ENCODE data around the gene CDK5RAP2.
"Not testable (repeated sequence)": the region's sequence is repeated elsewhere in the genome, so short reads cannot be mapped to it uniquely, and the experiment has no call there.

Gene CDK5RAP2

DNA sequence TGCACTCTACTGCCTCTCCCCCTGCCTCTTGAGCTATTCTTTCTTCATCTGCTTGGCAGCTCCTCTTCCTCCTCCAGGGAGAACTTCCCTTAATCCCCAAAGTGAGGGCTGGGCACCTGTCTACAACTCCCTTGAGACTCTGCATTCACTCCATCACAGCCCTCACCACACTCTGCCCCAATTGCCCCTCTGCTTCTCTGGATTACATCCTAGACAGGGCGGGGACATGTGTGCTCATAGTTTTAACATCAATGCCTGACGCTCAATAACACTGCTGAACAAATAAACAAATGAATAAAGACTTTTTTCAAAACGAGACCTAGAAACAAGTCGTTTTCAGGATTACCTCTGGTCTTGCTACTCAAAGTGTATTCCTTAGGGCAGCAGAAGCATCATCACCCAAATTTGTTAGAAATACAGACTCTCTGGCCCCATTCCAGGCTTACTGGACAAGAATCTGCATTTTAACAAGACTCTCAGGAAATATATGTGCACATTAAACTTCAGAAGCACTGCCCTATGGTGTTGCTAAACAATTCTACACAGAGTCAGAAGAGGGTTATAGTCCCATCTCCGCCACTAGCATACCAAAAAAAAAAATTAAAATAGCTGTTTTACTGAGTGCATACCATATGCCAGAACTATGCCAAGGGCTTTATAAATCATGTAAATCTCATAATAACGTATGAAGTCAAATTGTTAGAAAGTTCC lies 115.6 kb downstream of the CDK5RAP2 start:
- peaks cover 80% of the 10 kb centered on the region for H3K36me3 ChIP-seq (ENCODE audit: insufficient read depth, low read length)
- no peaks in the 10 kb centered on the region for H3K4me1 ChIP-seq (ENCODE audit: insufficient read depth, low read length)
- H3K27me3 ChIP-seq (ENCODE audit: insufficient read depth, low read length, poor library complexity): no peaks in the 10 kb centered on the region
- DNase-seq: no peak
- no peak for TF ChIP-seq EZH2 (IDR thresholded peaks at IDR 0.05; ENCODE audit: borderline replicate concordance, low read depth, low read length, severe bottlenecking)
- no peak for TF ChIP-seq CTCF (IDR thresholded peaks at IDR 0.05; ENCODE audit: borderline replicate concordance, extremely low read depth, low read length, poor library complexity, severe bottlenecking)
- H3K4me3 ChIP-seq (ENCODE audit: low read depth in 1 of 2, low read length in 2 of 2): no peak overlapping the region
- no peak overlapping the region for H3K4me2 ChIP-seq (ENCODE audit: insufficient read depth, low read length)
- no peak for ATAC-seq (ENCODE audit: insufficient read depth, low read depth)
- no peak overlapping the region for H2AFZ ChIP-seq (ENCODE audit: low read depth, low read length)
- H3K79me2 ChIP-seq (ENCODE audit: insufficient read depth, low read length): no peaks in the 10 kb centered on the region
- H3K9me3 ChIP-seq (ENCODE audit: insufficient read depth, low read length, severe bottlenecking): no peaks in the 10 kb centered on the region
- H3K27ac ChIP-seq (ENCODE audit: low read length): no peak overlapping the region
- H3K9ac ChIP-seq (ENCODE audit: low read depth, low read length): no peak overlapping the region
- no peaks in the 10 kb centered on the region for H4K20me1 ChIP-seq (ENCODE audit: insufficient read depth, low read length)

DNA sequence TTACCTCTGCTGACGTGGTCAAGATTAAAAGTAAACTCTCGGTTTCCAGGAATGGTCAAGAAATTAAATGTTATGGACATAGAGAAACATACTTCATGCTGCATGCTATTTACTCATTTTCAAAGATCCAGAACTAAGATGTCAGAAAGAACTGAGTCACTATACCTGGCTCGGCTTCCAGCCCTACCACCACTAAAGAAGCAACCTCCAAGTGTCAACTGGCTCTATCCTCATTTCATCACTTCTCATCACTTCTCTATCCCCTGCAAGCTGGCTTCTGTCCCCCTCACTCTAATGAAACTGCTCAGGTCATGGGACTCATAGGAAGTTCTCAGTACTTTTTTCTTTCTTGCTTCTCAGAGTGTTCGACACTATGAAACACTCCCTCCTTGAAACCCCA lies 116.2 kb downstream of the CDK5RAP2 start:
- Histone ChIP-seq H3K9ac (ENCODE audit: low read depth, low read length) (no peak overlapping the region), H3K27ac (ENCODE audit: low read length) (no peak overlapping the region), H4K20me1 (ENCODE audit: insufficient read depth, low read length) (no peaks in the 10 kb centered on the region), H3K79me2 (ENCODE audit: insufficient read depth, low read length) (no peaks in the 10 kb centered on the region), H3K36me3 (ENCODE audit: insufficient read depth, low read length) (peaks cover 81% of the 10 kb centered on the region), H2AFZ (ENCODE audit: low read depth, low read length) (no peak overlapping the region), H3K4me2 (ENCODE audit: insufficient read depth, low read length) (no peak overlapping the region), H3K9me3 (ENCODE audit: insufficient read depth, low read length, severe bottlenecking) (no peaks in the 10 kb centered on the region), H3K4me3 (ENCODE audit: low read depth in 1 of 2, low read length in 2 of 2) (no peak overlapping the region), H3K4me1 (ENCODE audit: insufficient read depth, low read length) (no peaks in the 10 kb centered on the region), H3K27me3 (ENCODE audit: insufficient read depth, low read length, poor library complexity) (no peaks in the 10 kb centered on the region)
- DNase-seq (no peak), ATAC-seq (ENCODE audit: insufficient read depth, low read depth) (no peak)
- TF ChIP-seq EZH2 (IDR thresholded peaks at IDR 0.05; ENCODE audit: borderline replicate concordance, low read depth, low read length, severe bottlenecking) (no peak), CTCF (IDR thresholded peaks at IDR 0.05; ENCODE audit: borderline replicate concordance, extremely low read depth, low read length, poor library complexity, severe bottlenecking) (no peak)

GRCh38 chr9:120461677-120462076 lies 118.3 kb downstream of the CDK5RAP2 start:
- H3K27ac ChIP-seq (ENCODE audit: low read length); H3K4me3 ChIP-seq (ENCODE audit: low read depth in 1 of 2, low read length in 2 of 2); H4K20me1 ChIP-seq (ENCODE audit: insufficient read depth, low read length); H2AFZ ChIP-seq (ENCODE audit: low read depth, low read length); H3K27me3 ChIP-seq (ENCODE audit: insufficient read depth, low read length, poor library complexity); H3K4me1 ChIP-seq (ENCODE audit: insufficient read depth, low read length); H3K9me3 ChIP-seq (ENCODE audit: insufficient read depth, low read length, severe bottlenecking); H3K79me2 ChIP-seq (ENCODE audit: insufficient read depth, low read length); H3K4me2 ChIP-seq (ENCODE audit: insufficient read depth, low read length); ATAC-seq (ENCODE audit: insufficient read depth, low read depth); H3K9ac ChIP-seq (ENCODE audit: low read depth, low read length); DNase-seq: not testable (repeated sequence)
- peaks cover 83% of the 10 kb centered on the region for H3K36me3 ChIP-seq (ENCODE audit: insufficient read depth, low read length)

GRCh38 chr9:120456218-120456617 lies 123.7 kb downstream of the CDK5RAP2 start:
- H3K9me3 ChIP-seq (ENCODE audit: insufficient read depth, low read length, severe bottlenecking): no peaks in the 10 kb centered on the region
- H3K4me3 ChIP-seq (ENCODE audit: low read depth in 1 of 2, low read length in 2 of 2): no peak overlapping the region
- peaks cover 2% of the 10 kb centered on the region; the same call in 1 of the 2 replicates for H4K20me1 ChIP-seq (ENCODE audit: insufficient read depth, low read length)
- DNase-seq: no peak
- no peak for TF ChIP-seq CTCF (IDR thresholded peaks at IDR 0.05; ENCODE audit: borderline replicate concordance, extremely low read depth, low read length, poor library complexity, severe bottlenecking)
- no peak for TF ChIP-seq EZH2 (IDR thresholded peaks at IDR 0.05; ENCODE audit: borderline replicate concordance, low read depth, low read length, severe bottlenecking)
- no peak overlapping the region for H3K9ac ChIP-seq (ENCODE audit: low read depth, low read length)
- H3K79me2 ChIP-seq (ENCODE audit: insufficient read depth, low read length): 0 out of 2 replicates have a peak, but pooled peaks cover 3% of the 10 kb centered on the region
- no peaks in the 10 kb centered on the region for H3K4me1 ChIP-seq (ENCODE audit: insufficient read depth, low read length)
- H2AFZ ChIP-seq (ENCODE audit: low read depth, low read length): no peak overlapping the region
- peaks cover 88% of the 10 kb centered on the region for H3K36me3 ChIP-seq (ENCODE audit: insufficient read depth, low read length)
- no peaks in the 10 kb centered on the region for H3K27me3 ChIP-seq (ENCODE audit: insufficient read depth, low read length, poor library complexity)
- no peak overlapping the region for H3K27ac ChIP-seq (ENCODE audit: low read length)
- H3K4me2 ChIP-seq (ENCODE audit: insufficient read depth, low read length): no peak overlapping the region
- no peak for ATAC-seq (ENCODE audit: insufficient read depth, low read depth)
